H9 (cell line): Measurements from ENCODE around the gene BZW1. TPM values are rescaled to one million over a fixed set of nuclear protein-coding genes. Genes with fewer than 3 reads are reported as not detected.

Experiments
- DNase-seq: peaks from one replicate; pipeline ENCODE4 v3.0.0-alpha.2; 2017
- H2AFZ ChIP-seq: one replicate; pipeline ENCODE4 v1.6.1; 2013; ENCODE audit warnings: mild to moderate bottlenecking, low read length, control low read depth, moderate library complexity
- H2AK5ac ChIP-seq: 2 replicates; pipeline ENCODE4 v1.6.1; 2013; ENCODE audit warnings: low read length, control low read depth, mixed read lengths; ENCODE audit not compliant: insufficient read length
- H2BK120ac ChIP-seq: one replicate; pipeline ENCODE4 v1.6.1; 2013; ENCODE audit warnings: low read depth, mild to moderate bottlenecking, low read length, control low read depth, inconsistent platforms; ENCODE audit not compliant: poor library complexity, severe bottlenecking
- H2BK12ac ChIP-seq: 2 replicates; pipeline ENCODE4 v1.6.1; 2013; ENCODE audit warnings: low read length, control low read depth, mixed read lengths, low read depth; ENCODE audit not compliant: insufficient read length
- H2BK15ac ChIP-seq: 2 replicates; pipeline ENCODE4 v1.6.1; 2013; ENCODE audit warnings: low read depth, low read length, control low read depth
- H2BK20ac ChIP-seq: one replicate; pipeline ENCODE4 v1.6.1; 2013; ENCODE audit warnings: low read depth, mild to moderate bottlenecking, low read length, control low read depth, inconsistent platforms; ENCODE audit not compliant: poor library complexity, severe bottlenecking
- H2BK5ac ChIP-seq: 2 replicates; pipeline ENCODE4 v1.6.1; 2013; ENCODE audit warnings: low read length, control low read depth, mixed read lengths; ENCODE audit not compliant: insufficient read length
- H3K14ac ChIP-seq: 2 replicates; pipeline ENCODE4 v1.6.1; 2013; ENCODE audit warnings: low read length, control low read depth; ENCODE audit not compliant: insufficient read depth
- H3K18ac ChIP-seq: 2 replicates; pipeline ENCODE4 v1.6.1; 2013; ENCODE audit warnings: low read depth, mild to moderate bottlenecking, mixed read lengths, low read length, control low read depth; ENCODE audit not compliant: insufficient read length
- H3K23ac ChIP-seq: 2 replicates; pipeline ENCODE4 v1.6.1; 2013; ENCODE audit warnings: low read length, control low read depth, mixed read lengths, low read depth; ENCODE audit not compliant: insufficient read length
- H3K23me2 ChIP-seq: 2 replicates; pipeline ENCODE4 v1.6.1; 2013; ENCODE audit warnings: low read depth, mild to moderate bottlenecking, mixed read lengths, low read length, control low read depth; ENCODE audit not compliant: insufficient read length, poor library complexity, severe bottlenecking
- H3K27ac ChIP-seq: 2 replicates; pipeline ENCODE4 v1.5.1; 2013; ENCODE audit warnings: low read length, control low read depth, mixed read lengths, low read depth; ENCODE audit not compliant: insufficient read length
- H3K27me3 ChIP-seq: 2 replicates; pipeline ENCODE4 v1.6.1; 2013; ENCODE audit warnings: low read length, control low read depth, inconsistent platforms; ENCODE audit not compliant: insufficient read depth
- H3K4ac ChIP-seq: 2 replicates; pipeline ENCODE4 v1.6.1; 2013; ENCODE audit warnings: low read depth, mild to moderate bottlenecking, control low read depth, inconsistent platforms, low read length, moderate library complexity
- H3K4me1 ChIP-seq: 2 replicates; pipeline ENCODE4 v1.6.1; 2013; ENCODE audit warnings: low read length, control low read depth, inconsistent platforms; ENCODE audit not compliant: insufficient read depth
- H3K4me2 ChIP-seq: 2 replicates; pipeline ENCODE4 v1.6.1; 2013; ENCODE audit warnings: low read length, control low read depth, mixed read lengths; ENCODE audit not compliant: insufficient read length, insufficient read depth
- H3K56ac ChIP-seq: 2 replicates; pipeline ENCODE4 v1.6.1; 2013; ENCODE audit warnings: low read depth, mild to moderate bottlenecking, mixed read lengths, low read length, control low read depth; ENCODE audit not compliant: insufficient read length
- H3K79me1 ChIP-seq: 2 replicates; pipeline ENCODE4 v1.6.1; 2013; ENCODE audit warnings: low read depth, mild to moderate bottlenecking, moderate library complexity, low read length, control low read depth, inconsistent platforms; ENCODE audit not compliant: insufficient read depth, poor library complexity, severe bottlenecking
- H3K79me2 ChIP-seq: 2 replicates; pipeline ENCODE4 v1.6.1; 2013; ENCODE audit warnings: low read length, control low read depth, inconsistent platforms; ENCODE audit not compliant: insufficient read depth
- H3K9ac ChIP-seq: 2 replicates; pipeline ENCODE4 v1.6.1; 2013; ENCODE audit warnings: low read length, control low read depth, mixed read lengths; ENCODE audit not compliant: insufficient read length; ENCODE audit errors: extremely low read depth
- H3K9me3 ChIP-seq: one replicate; pipeline ENCODE4 v1.6.1; 2013; ENCODE audit warnings: low read depth, low read length, inconsistent platforms; ENCODE audit not compliant: control insufficient read depth
- H3T11ph ChIP-seq: one replicate; pipeline ENCODE4 v1.6.1; 2013; ENCODE audit warnings: mild to moderate bottlenecking, low read length, control low read depth, inconsistent platforms
- H4K20me1 ChIP-seq: one replicate; pipeline ENCODE4 v1.6.1; 2013; ENCODE audit not compliant: control insufficient read depth, insufficient read length, insufficient read depth
- H4K5ac ChIP-seq: 2 replicates; pipeline ENCODE4 v1.6.1; 2013; ENCODE audit warnings: low read depth, mild to moderate bottlenecking, mixed read lengths, low read length, control low read depth; ENCODE audit not compliant: insufficient read length
- H4K8ac ChIP-seq: replicated peaks from 2 replicates; pipeline ENCODE4 v1.6.1; 2013; ENCODE audit warnings: low read length, control low read depth, mixed read lengths, low read depth; ENCODE audit not compliant: insufficient read length
- H4K91ac ChIP-seq: 2 replicates; pipeline ENCODE4 v1.6.1; 2013; ENCODE audit warnings: low read depth, mild to moderate bottlenecking, moderate library complexity, mixed read lengths, low read length, control low read depth; ENCODE audit not compliant: insufficient read length
- H3K27ac Mint-ChIP-seq, 3 experiments: 2 replicates in 2 of 3; 3 replicates in 1 of 3; pipeline ENCODE4 v1.8.0; 2020 to 2021; ENCODE audit warnings: mixed read lengths in 3 of 3, mild to moderate bottlenecking in 1 of 3, moderate library complexity in 1 of 3
- H3K27me3 Mint-ChIP-seq: 2 replicates; pipeline ENCODE4 v1.8.0; 2021; ENCODE audit warnings: low read depth, mild to moderate bottlenecking, moderate library complexity, mixed read lengths
- H3K36me3 Mint-ChIP-seq, 3 experiments: 2 replicates in 2 of 3; 3 replicates in 1 of 3; pipeline ENCODE4 v1.8.0; 2020 to 2021; ENCODE audit warnings: low read depth in 3 of 3, mixed read lengths in 3 of 3; ENCODE audit not compliant: insufficient read depth in 1 of 3
- H3K4me1 Mint-ChIP-seq, 2 experiments: 2 replicates each; pipeline ENCODE4 v1.8.0; 2020; ENCODE audit warnings: mixed read lengths in 2 of 2
- H3K4me3 Mint-ChIP-seq, 2 experiments: 2 replicates in 1 of 2; 3 replicates in 1 of 2; pipeline ENCODE4 v1.8.0; 2020 to 2021; ENCODE audit warnings: mild to moderate bottlenecking in 2 of 2, mixed read lengths in 2 of 2, moderate library complexity in 1 of 2
- H3K9me3 Mint-ChIP-seq, 2 experiments: 2 replicates in 1 of 2; 3 replicates in 1 of 2; pipeline ENCODE4 v1.8.0; 2020; ENCODE audit warnings: mild to moderate bottlenecking in 2 of 2, mixed read lengths in 2 of 2, moderate library complexity in 1 of 2
- CTCF ChIP-seq: fragments of 200-600 bp; sonication (generic); conservative IDR thresholded peaks from 3 replicates; pipeline ENCODE4 v1.8.0; 2021; ENCODE audit warnings: antibody characterized with exemption, mild to moderate bottlenecking
- total RNA-seq: library from RNA; stranded (reverse); gene quantifications from 2 replicates; pipeline ENCODE4 v1.2.1, GENCODE V29; 2021

The BZW1 gene
- total RNA-seq, 1 experiment from 2014 or later = 370 TPM

GRCh38 chr2:200784215-200784614 lies 27.5 kb upstream of the BZW1 start:
- no peak overlapping the region for H2AFZ ChIP-seq
- Mint-ChIP-seq H3K36me3 (no peaks in the 10 kb centered on the region), H3K4me3 (no peak overlapping the region; a peak in 1 of 5 replicates), H3K27ac (no peak overlapping the region; a peak in 1 of 7 replicates), H3K4me1 (peaks cover under 1 to 5% of the 10 kb centered on the region in 2 experiments; a peak in 3 of 4 replicates), H3K9me3 (no peaks in the 10 kb centered on the region), H3K27me3 (peaks cover 4% of the 10 kb centered on the region; the same call in 1 of the 2 replicates)
- DNase-seq = no peak
- H2BK12ac ChIP-seq = no peak overlapping the region
- no peaks in the 10 kb centered on the region for H3K79me2 ChIP-seq
- H3K4ac ChIP-seq = no peak overlapping the region
- no peak overlapping the region for H2BK20ac ChIP-seq
- H3K9ac ChIP-seq = no peak overlapping the region
- no peaks in the 10 kb centered on the region for H3K27me3 ChIP-seq
- H3K4me2 ChIP-seq = no peak overlapping the region
- H3K79me1 ChIP-seq = no peaks in the 10 kb centered on the region
- no peak overlapping the region for H3K18ac ChIP-seq
- H3K56ac ChIP-seq = no peak overlapping the region
- H3K27ac ChIP-seq = no peak overlapping the region
- no peak overlapping the region for H4K5ac ChIP-seq
- H4K8ac ChIP-seq = no peak overlapping the region
- H3K4me1 ChIP-seq = no peaks in the 10 kb centered on the region
- no peak overlapping the region for H3K14ac ChIP-seq
- no peak overlapping the region for H2AK5ac ChIP-seq
- no peaks in the 10 kb centered on the region for H3K9me3 ChIP-seq
- no peak overlapping the region for H2BK15ac ChIP-seq
- TF ChIP-seq CTCF = no peak
- H4K20me1 ChIP-seq = no peaks in the 10 kb centered on the region
- no peaks in the 10 kb centered on the region for H3K23me2 ChIP-seq
- no peak overlapping the region for H2BK5ac ChIP-seq
- H4K91ac ChIP-seq = no peak overlapping the region
- H3T11ph ChIP-seq = no peak overlapping the region
- H3K23ac ChIP-seq = no peak overlapping the region
- H2BK120ac ChIP-seq = no peak overlapping the region
